HG02798 (cell line): Measurements from ENCODE around the gene CCDC141.

Experiments used
- ATAC-seq: cut with Tn5 transposase; IDR thresholded peaks from one replicate; pipeline ENCODE4 v1.9.1; 2021; ENCODE audit warnings: mild to moderate bottlenecking; ENCODE audit not compliant: unreplicated experiment, poor library complexity

Gene CCDC141

GRCh38 chr2:178980815-178981214, 69.1 kb downstream of the CCDC141 start:
- no peak for ATAC-seq

DNA sequence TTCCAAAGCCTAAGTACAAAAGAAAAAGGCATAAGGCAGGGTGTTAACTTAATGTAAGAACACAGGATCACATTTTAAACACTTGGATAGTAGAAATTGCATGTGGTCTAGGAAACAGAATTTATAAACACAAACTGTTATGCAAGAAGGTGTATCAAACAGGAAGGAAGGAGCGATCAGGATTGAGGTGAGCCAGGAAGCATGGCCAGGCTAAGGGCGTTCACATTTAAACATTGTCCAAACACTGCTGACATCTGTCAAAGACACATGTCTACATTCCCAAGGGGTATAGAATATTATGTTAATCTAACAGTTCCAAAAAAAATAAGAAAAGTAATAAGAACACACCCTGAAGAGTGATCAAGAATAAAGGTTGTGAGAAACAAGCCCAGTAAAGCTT, 71.3 kb downstream of the CCDC141 start:
- ATAC-seq: no peak

GRCh38 chr2:178976351-178976750, 73.6 kb downstream of the CCDC141 start:
- no peak for ATAC-seq

- ATAC-seq: no peak
These were observed 87.0 kb downstream of the CCDC141 start for GRCh38 chr2:178962805-178963433.

GRCh38 chr2:178962152-178962551, 87.8 kb downstream of the CCDC141 start:
- ATAC-seq: no peak

DNA sequence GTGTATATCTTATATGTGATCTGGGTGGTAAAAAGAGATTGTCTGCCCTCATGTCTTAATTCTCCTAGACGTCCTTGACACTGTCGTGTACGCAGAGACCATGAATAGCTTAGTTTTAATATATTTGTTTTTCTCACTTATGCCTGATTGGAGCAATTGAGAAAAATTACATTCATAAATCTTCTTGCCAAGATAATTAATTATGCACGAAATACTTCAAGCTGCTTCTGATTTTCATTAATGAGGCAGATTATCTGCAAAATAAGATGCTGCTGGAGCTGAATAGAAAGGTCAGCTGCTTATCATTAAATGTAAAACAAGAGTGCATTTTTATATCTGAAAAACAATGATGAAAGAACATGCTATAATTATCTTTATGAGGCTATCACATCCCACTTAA, 95.9 kb downstream of the CCDC141 start:
- ATAC-seq: no peak

GRCh38 chr2:178951266-178952006, 98.5 kb downstream of the CCDC141 start:
- no peak for ATAC-seq

DNA sequence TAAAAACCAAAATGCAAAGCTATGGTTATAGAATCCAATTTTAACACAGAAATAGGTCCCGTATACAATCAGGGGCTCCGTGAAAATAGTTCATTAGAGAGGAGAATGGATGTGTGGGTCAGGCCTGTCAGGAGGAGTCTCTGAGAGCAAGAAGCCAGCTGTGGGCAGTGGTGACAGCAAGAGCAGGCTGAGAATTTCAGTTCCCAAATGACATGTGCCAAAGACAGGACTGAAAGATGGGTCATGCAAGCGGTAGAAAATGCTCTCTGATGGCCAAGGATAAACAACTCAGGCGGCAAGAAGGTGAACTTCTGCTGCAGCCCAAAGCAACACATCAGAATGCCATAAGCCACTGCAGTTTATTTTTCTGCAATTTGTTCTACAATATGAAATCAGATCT, 100.4 kb downstream of the CCDC141 start:
- ATAC-seq: peak; percentile 93

- no peak for ATAC-seq
These were observed 100.8 kb downstream of the CCDC141 start for GRCh38 chr2:178949151-178949550.

GRCh38 chr2:178947006-178947405, 102.9 kb downstream of the CCDC141 start:
- ATAC-seq: no peak

DNA sequence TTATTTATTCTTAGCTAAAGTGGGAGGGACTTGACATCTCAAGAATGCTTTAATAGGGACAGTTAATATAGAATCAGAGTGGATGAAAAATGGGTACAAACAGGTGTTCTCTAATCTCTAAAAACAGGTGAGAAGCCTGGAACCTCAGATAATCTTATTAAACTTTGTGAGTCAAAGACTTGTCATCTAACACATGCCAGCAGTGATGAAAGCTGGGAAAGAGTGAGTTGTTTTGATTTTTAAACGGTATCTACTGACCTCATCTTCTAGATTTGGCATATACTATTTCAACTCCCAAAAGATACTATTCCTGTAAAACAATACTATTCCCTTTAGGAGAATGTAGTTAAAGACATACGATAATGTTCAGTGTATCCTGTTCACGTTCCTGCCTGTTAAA, 103.4 kb downstream of the CCDC141 start:
- no peak for ATAC-seq

DNA sequence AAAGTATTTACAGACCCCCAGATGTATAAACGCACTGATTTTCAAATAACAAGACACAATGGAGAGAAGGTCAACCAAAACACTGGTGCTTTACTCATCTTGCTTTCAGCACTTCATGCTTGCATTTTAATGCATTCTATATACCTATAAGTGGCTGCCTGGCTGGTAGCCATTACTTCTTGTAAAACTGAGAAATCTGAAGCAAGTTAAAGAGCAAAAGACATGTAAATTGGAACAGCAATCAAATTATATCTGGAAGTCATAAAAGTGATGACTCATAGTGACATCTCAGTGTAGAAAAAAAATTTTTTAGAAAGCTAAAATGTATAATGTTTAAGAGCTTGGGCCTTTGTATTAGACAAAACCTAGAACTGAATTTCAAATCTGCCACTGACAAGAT, 106.2 kb downstream of the CCDC141 start:
- no peak for ATAC-seq

DNA sequence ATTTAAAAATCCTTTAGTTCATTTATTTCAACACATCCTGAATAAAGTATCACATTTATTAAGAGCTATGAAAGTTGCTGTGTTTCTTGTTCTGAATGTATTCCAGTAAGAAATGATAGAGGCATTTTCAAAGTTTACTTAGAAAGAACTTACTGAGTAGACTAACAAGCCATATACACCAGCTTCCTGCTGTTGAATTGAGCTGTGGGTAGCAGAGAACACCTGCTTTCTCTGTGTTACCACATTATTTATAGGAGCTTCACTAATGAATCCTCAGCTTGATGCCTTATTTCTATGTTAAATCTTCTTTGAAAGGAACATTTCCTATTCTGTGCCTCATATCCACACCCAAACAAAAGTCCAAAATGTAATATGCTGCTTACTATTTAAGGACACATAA, 115.4 kb downstream of the CCDC141 start:
- no peak for ATAC-seq

GRCh38 chr2:178933493-178933892, 116.4 kb downstream of the CCDC141 start:
- no peak for ATAC-seq

DNA sequence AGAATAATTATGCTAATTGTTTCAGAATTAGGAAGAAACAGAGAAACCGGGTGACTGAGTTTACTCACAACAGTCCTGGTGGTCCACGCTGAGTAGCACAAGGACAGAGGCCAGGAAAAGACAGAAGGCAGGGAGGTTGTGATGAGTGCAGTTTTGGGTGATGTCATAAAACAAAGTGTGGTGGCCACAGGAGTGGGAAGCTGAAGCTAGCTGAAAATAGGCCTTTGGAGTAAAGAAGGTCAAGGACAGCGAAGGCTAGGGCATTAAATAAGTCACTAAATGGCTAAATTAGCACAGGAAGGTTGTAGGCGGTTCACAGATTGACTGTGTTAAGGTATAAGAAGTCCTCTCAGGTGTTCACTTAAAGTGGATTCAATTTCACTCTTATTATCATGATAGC, 121.9 kb downstream of the CCDC141 start:
- peak; percentile 75 for ATAC-seq

- peak; percentile 65 for ATAC-seq
These were observed 122.8 kb downstream of the CCDC141 start for GRCh38 chr2:178927173-178927572.

DNA sequence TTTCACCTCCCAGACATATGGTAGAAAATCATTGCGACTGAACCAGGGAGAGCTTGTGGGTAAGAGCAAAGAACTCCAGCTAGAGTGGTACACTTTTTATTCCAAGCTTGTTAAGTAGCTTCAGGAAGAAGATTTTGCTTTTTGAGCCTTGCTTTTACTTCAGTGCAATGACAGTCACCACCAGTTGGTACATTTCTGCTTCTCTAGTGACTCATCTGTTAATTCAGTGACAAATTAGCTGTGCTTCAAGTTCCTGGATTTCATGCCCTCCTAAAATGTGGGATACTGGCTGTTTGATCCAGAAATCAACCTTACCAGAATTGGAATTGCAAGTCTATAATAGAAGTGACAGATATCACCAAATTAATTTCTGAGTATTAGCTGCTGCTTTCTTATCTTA, 125.1 kb downstream of the CCDC141 start:
- no peak for ATAC-seq

DNA sequence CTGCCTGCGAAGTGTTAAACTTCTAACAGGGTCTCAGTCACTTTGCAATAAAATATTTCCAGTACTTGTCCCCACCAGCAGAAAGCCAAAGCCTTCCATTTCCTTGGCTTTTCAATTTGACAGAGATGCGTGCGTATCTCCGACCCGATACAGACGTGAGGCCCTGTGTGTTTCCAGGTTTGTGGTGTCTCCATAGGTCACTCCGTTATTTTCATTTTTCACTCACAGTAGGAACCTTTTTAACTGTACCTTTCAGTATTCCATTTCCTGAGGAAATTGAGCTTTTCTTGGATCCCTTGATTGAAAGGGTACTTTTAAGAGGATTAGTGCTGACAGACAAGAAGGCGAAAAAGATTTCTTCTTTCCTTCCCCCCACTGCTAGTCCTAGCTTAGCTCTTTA, 126.4 kb downstream of the CCDC141 start:
- ATAC-seq: no peak

DNA sequence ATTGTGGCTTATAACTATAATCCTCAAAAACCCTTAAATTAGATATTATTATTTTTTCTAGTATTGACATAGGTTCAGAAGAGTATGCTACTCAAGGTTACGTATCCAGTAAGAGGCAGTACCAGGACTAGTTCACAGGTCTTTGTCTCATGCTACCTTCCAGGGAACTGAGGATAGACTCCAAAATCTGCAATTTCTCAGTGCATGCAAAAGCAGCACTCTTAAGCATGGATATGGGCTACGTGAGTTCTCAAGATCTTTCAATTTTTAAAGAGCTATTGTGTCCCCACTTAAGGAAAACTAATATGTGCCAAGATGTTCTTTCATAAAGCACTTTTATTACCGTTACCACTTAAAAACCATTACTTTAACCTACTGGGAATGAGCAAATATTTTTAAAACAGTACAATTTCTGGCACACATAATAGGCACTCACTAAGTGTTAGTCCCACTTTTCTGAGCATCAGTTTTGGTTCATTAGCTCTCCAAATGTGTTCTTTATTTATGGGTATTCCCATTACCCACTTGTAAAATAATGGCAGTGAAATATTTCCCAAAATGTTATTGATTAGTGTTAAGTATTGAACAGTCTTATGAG, 128.9 kb downstream of the CCDC141 start:
- ATAC-seq: no peak

- ATAC-seq: no peak
These were observed 132.4 kb downstream of the CCDC141 start for GRCh38 chr2:178917555-178917954.

- ATAC-seq: no peak
These were observed 134.3 kb downstream of the CCDC141 start for GRCh38 chr2:178915423-178916173.
